Endothelial cell of umbilical vein (primary cell): ENCODE measurements around the gene ADAM8.

ENCODE experiments used
- CTCF ChIP-seq, 2 donors: IDR thresholded peaks; 1 replicate in 1 of 2; 2 replicates in 1 of 2; pipeline ENCODE4 v1.5.1; 2011; ENCODE audit warnings: low read length in 2 of 2, mild to moderate bottlenecking in 2 of 2, moderate library complexity in 2 of 2, control low read depth in 1 of 2, inconsistent platforms in 1 of 2, low read depth in 1 of 2; ENCODE audit not compliant: insufficient read depth in 1 of 2; ENCODE audit errors: extremely low read depth in 1 of 2
- EZH2 ChIP-seq: IDR thresholded peaks from 2 replicates; pipeline ENCODE4 v1.6.1; 2012; ENCODE audit warnings: borderline replicate concordance, low read depth, mild to moderate bottlenecking, moderate library complexity, low read length, inconsistent platforms; ENCODE audit not compliant: severe bottlenecking
- GATA2 ChIP-seq: IDR thresholded peaks from 2 replicates; pipeline ENCODE4 v1.7.0; 2011; ENCODE audit warnings: low read depth, mild to moderate bottlenecking, moderate library complexity, mixed read lengths, low read length; ENCODE audit not compliant: insufficient read length, insufficient read depth
- MYC ChIP-seq: IDR thresholded peaks from one replicate; pipeline ENCODE4 v1.6.1; 2011; ENCODE audit warnings: mild to moderate bottlenecking, low read depth, low read length
- POLR2A ChIP-seq: IDR thresholded peaks from 2 replicates; pipeline ENCODE4 v1.6.1; 2012; ENCODE audit warnings: low read depth, mild to moderate bottlenecking, control low read depth, low read length
- TF ChIP-seq, protein P1 (sequence below): IDR thresholded peaks from 2 replicates; pipeline ENCODE4 v1.6.1; 2011; ENCODE audit not compliant: insufficient read depth, insufficient read length

- TF ChIP-seq POLR2A: no peak
- no peak for TF ChIP-seq CTCF (IDR thresholded peaks at IDR 0.05; ENCODE audit: extremely low read depth in 1 of 2, insufficient read depth in 1 of 2, low read depth in 1 of 2, low read length in 2 of 2)
- no peak for TF ChIP-seq MYC
- TF ChIP-seq, protein P1, sequence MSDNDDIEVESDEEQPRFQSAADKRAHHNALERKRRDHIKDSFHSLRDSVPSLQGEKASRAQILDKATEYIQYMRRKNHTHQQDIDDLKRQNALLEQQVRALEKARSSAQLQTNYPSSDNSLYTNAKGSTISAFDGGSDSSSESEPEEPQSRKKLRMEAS: no peak
- no peak for TF ChIP-seq GATA2
- no peak for TF ChIP-seq EZH2
Observed at GRCh38 chr10:133227256-133227655, 49.4 kb downstream of the ADAM8 start.
